CD4-positive, alpha-beta T cell treated with Interferon gamma for 1 hour (primary cell): ENCODE data around the gene TRIM3.

Source experiments
- DNase-seq: peaks from one replicate; pipeline ENCODE4 v3.0.0-alpha.2; 2020

The TRIM3 gene

GRCh38 chr11:6437423-6437822, 36.3 kb downstream of the TRIM3 start:
- no peak for DNase-seq

GRCh38 chr11:6433998-6434660, 39.6 kb downstream of the TRIM3 start:
- no peak for DNase-seq

GRCh38 chr11:6431861-6432260, 41.9 kb downstream of the TRIM3 start:
- no peak for DNase-seq

GRCh38 chr11:6427516-6427915, 46.2 kb downstream of the TRIM3 start:
- DNase-seq = no peak

- no peak for DNase-seq
Measured at GRCh38 chr11:6420677-6421076, 53.1 kb downstream of the TRIM3 start.

GRCh38 chr11:6419009-6419631, 54.6 kb downstream of the TRIM3 start, which contains the start of gene APBB1:
Gene APBB1, minus strand, starts transcription at chr11:6419094. Its CDS starts 7,747 bp downstream, at chr11:6411347.
- peak; percentile 70 for DNase-seq

GRCh38 chr11:6418557-6419008, 55.2 kb downstream of the TRIM3 start:
- no peak for DNase-seq

GRCh38 chr11:6417907-6418556, 55.7 kb downstream of the TRIM3 start:
- DNase-seq = no peak

GRCh38 chr11:6415797-6416196, 57.9 kb downstream of the TRIM3 start:
- no peak for DNase-seq

GRCh38 chr11:6414874-6415328, 58.8 kb downstream of the TRIM3 start:
- DNase-seq = no peak

- DNase-seq = peak; percentile 71
Measured at GRCh38 chr11:6413791-6414201, 59.9 kb downstream of the TRIM3 start.

GRCh38 chr11:6411594-6412031, 62.1 kb downstream of the TRIM3 start:
- no peak for DNase-seq

- no peak for DNase-seq
Measured at GRCh38 chr11:6410695-6411430, 62.9 kb downstream of the TRIM3 start.

- no peak for DNase-seq
Measured at GRCh38 chr11:6406370-6406769, 67.4 kb downstream of the TRIM3 start.

- no peak for DNase-seq
Measured at GRCh38 chr11:6405846-6406245, 67.9 kb downstream of the TRIM3 start.

- no peak for DNase-seq
Measured at GRCh38 chr11:6405052-6405667, 68.6 kb downstream of the TRIM3 start.

GRCh38 chr11:6404342-6405051, 69.2 kb downstream of the TRIM3 start:
- DNase-seq = peak; percentile 48

- DNase-seq = no peak
Measured at GRCh38 chr11:6403539-6403938, 70.2 kb downstream of the TRIM3 start.

- DNase-seq = peak; percentile 81
Measured at GRCh38 chr11:6402561-6402981, 71.2 kb downstream of the TRIM3 start.

GRCh38 chr11:6402061-6402470, 71.7 kb downstream of the TRIM3 start:
- DNase-seq = no peak

- DNase-seq = no peak
Measured at GRCh38 chr11:6401464-6401863, 72.3 kb downstream of the TRIM3 start.
